ENCODE results near the gene FMN2.

Gene FMN2

GRCh38 chr1:240101306-240101705, 9.6 kb downstream of the FMN2 start:
- H2AFZ ChIP-seq (ENCODE audit: low read depth) = no peak overlapping the region
- H3K4me3 ChIP-seq (IDR thresholded peaks at IDR 0.05; ENCODE audit: insufficient read depth, low read depth, low read length) = no peak overlapping the region
- H4K20me1 ChIP-seq (ENCODE audit: insufficient read depth) = no peaks in the 10 kb centered on the region
- TF ChIP-seq CTCF (conservative IDR thresholded peaks at IDR 0.05; ENCODE audit: low read depth, low read length) = no peak
- no peaks in the 10 kb centered on the region for H3K79me2 ChIP-seq (ENCODE audit: insufficient read depth, low read depth)
- H3K27me3 ChIP-seq (ENCODE audit: insufficient read depth, low read depth) = no peaks in the 10 kb centered on the region
- H3K4me1 ChIP-seq (ENCODE audit: low read depth, poor library complexity, severe bottlenecking) = no peaks in the 10 kb centered on the region
- H3K36me3 ChIP-seq (ENCODE audit: insufficient read depth) = no peaks in the 10 kb centered on the region
- no peak overlapping the region for H3K9ac ChIP-seq
- no peak overlapping the region for H3K27ac ChIP-seq
- H3K4me2 ChIP-seq = no peak overlapping the region

GRCh38 chr1:240101737-240102136, 10.1 kb downstream of the FMN2 start:
- Histone ChIP-seq H4K20me1 (ENCODE audit: insufficient read depth) (no peaks in the 10 kb centered on the region), H3K27ac (no peak overlapping the region), H3K9ac (no peak overlapping the region), H3K27me3 (ENCODE audit: insufficient read depth, low read depth) (no peaks in the 10 kb centered on the region), H3K79me2 (ENCODE audit: insufficient read depth, low read depth) (no peaks in the 10 kb centered on the region), H3K4me3 (IDR thresholded peaks at IDR 0.05; ENCODE audit: insufficient read depth, low read depth, low read length) (no peak overlapping the region), H2AFZ (ENCODE audit: low read depth) (no peak overlapping the region), H3K4me1 (ENCODE audit: low read depth, poor library complexity, severe bottlenecking) (no peaks in the 10 kb centered on the region), H3K4me2 (no peak overlapping the region), H3K36me3 (ENCODE audit: insufficient read depth) (no peaks in the 10 kb centered on the region)
- no peak for TF ChIP-seq CTCF (conservative IDR thresholded peaks at IDR 0.05; ENCODE audit: low read depth, low read length)

- no peaks in the 10 kb centered on the region for H3K79me2 ChIP-seq (ENCODE audit: insufficient read depth, low read depth)
- H3K36me3 ChIP-seq (ENCODE audit: insufficient read depth) = no peaks in the 10 kb centered on the region
- H3K9ac ChIP-seq = no peak overlapping the region
- no peak overlapping the region for H3K4me2 ChIP-seq
- TF ChIP-seq CTCF (conservative IDR thresholded peaks at IDR 0.05; ENCODE audit: low read depth, low read length) = no peak
- no peak overlapping the region for H2AFZ ChIP-seq (ENCODE audit: low read depth)
- H3K4me3 ChIP-seq (IDR thresholded peaks at IDR 0.05; ENCODE audit: insufficient read depth, low read depth, low read length) = no peak overlapping the region
- H4K20me1 ChIP-seq (ENCODE audit: insufficient read depth) = no peaks in the 10 kb centered on the region
- H3K4me1 ChIP-seq (ENCODE audit: low read depth, poor library complexity, severe bottlenecking) = no peaks in the 10 kb centered on the region
- no peak overlapping the region for H3K27ac ChIP-seq
- no peaks in the 10 kb centered on the region for H3K27me3 ChIP-seq (ENCODE audit: insufficient read depth, low read depth)
These were observed 13.0 kb downstream of the FMN2 start for GRCh38 chr1:240104672-240105071.

GRCh38 chr1:240107058-240107684, 15.5 kb downstream of the FMN2 start:
- H3K36me3 ChIP-seq (ENCODE audit: insufficient read depth) = no peaks in the 10 kb centered on the region
- no peak overlapping the region for H3K4me2 ChIP-seq
- H3K9ac ChIP-seq = no peak overlapping the region
- H2AFZ ChIP-seq (ENCODE audit: low read depth) = no peak overlapping the region
- no peaks in the 10 kb centered on the region for H3K27me3 ChIP-seq (ENCODE audit: insufficient read depth, low read depth)
- no peaks in the 10 kb centered on the region for H3K79me2 ChIP-seq (ENCODE audit: insufficient read depth, low read depth)
- H3K4me3 ChIP-seq (IDR thresholded peaks at IDR 0.05; ENCODE audit: insufficient read depth, low read depth, low read length) = no peak overlapping the region
- H3K4me1 ChIP-seq (ENCODE audit: low read depth, poor library complexity, severe bottlenecking) = no peaks in the 10 kb centered on the region
- H3K27ac ChIP-seq = no peak overlapping the region
- no peaks in the 10 kb centered on the region for H4K20me1 ChIP-seq (ENCODE audit: insufficient read depth)
- TF ChIP-seq CTCF (conservative IDR thresholded peaks at IDR 0.05; ENCODE audit: low read depth, low read length) = no peak
